Left lung (tissue), 10 donors: ENCODE data around the gene BPIFB2. TPM values are rescaled to one million over a fixed set of nuclear protein-coding genes. Genes with fewer than 3 reads are reported as not detected.
A peak's percentile ranks its signal among the peaks of the same experiment; 100 is the strongest.

Experiments used
- ATAC-seq: fragments of 200-7000 bp; cut with Tn5 transposase; one replicate; pipeline ENCODE4 v1.9.1; 2020; ENCODE audit warnings: moderate library complexity
- DNase-seq, 4 donors: peaks; one replicate each; pipeline ENCODE4 v3.0.0-alpha.2; 2013 to 2020
- H3K27ac ChIP-seq, 2 donors: fragments of 200-600 bp; sonication (generic) in 1 of 2; one replicate each; pipeline versions ENCODE4 v1.5.0 to v1.8.0; 2020 to 2021
- H3K27me3 ChIP-seq, 2 donors: fragments of 200-600 bp; sonication (generic) in 1 of 2; one replicate each; pipeline versions ENCODE4 v1.5.0 to v1.8.0; 2020 to 2021
- H3K36me3 ChIP-seq, 2 donors: fragments of 200-600 bp; sonication (generic) in 1 of 2; one replicate each; pipeline versions ENCODE4 v1.5.0 to v1.8.0; 2020 to 2021
- H3K4me1 ChIP-seq, 2 donors: fragments of 200-600 bp; one replicate each; pipeline ENCODE4 v1.8.0; 2021
- H3K4me3 ChIP-seq, 2 donors: fragments of 200-600 bp; sonication (generic) in 1 of 2; one replicate each; pipeline versions ENCODE4 v1.5.0 to v1.8.0; 2020 to 2021; ENCODE audit warnings: mild to moderate bottlenecking in 1 of 2
- H3K9me3 ChIP-seq, 2 donors: fragments of 200-600 bp; sonication (generic) in 1 of 2; one replicate each; pipeline versions ENCODE4 v1.5.0 to v1.8.0; 2020 to 2021
- intact Hi-C, 2 donors: fragments of 100-400 bp; cut with DNase I; formaldehyde crosslinking; loops; one replicate each; pipeline versions ENCODE4 v1.11.2 to v1.14.2; 2022
- polyA plus RNA-seq, 6 donors: library from polyadenylated mRNA; unstranded; fragments of 120-200 nt; gene quantifications; one replicate each; pipeline ENCODE4 v1.2.1, GENCODE V29; 2013; ENCODE audit not compliant: insufficient read length in 6 of 6
- total RNA-seq, 2 donors: library from RNA; stranded (reverse); fragmentation: NEBNext Ultra II Directional; extraction: Animal tissue kit (Norgen Biotek cat#: 25700); gene quantifications; one replicate each; pipeline ENCODE4 v1.2.1, GENCODE V29; 2021
- TF ChIP-seq, protein P1 (sequence below), 2 donors: fragments of 200-600 bp; sonication (generic) in 1 of 2; IDR thresholded peaks; one replicate each; pipeline versions ENCODE4 v1.5.0 to v1.8.0; 2021; ENCODE audit warnings: antibody characterized with exemption in 2 of 2
- donor health status: DM: no; HTN: yes; CAD: no.
- donor health status: DM: no; HTN: no; CAD: no.

Gene BPIFB2
- total and polyA plus RNA-seq, 8 donors, result 0.65 TPM; not detected in 7

DNA sequence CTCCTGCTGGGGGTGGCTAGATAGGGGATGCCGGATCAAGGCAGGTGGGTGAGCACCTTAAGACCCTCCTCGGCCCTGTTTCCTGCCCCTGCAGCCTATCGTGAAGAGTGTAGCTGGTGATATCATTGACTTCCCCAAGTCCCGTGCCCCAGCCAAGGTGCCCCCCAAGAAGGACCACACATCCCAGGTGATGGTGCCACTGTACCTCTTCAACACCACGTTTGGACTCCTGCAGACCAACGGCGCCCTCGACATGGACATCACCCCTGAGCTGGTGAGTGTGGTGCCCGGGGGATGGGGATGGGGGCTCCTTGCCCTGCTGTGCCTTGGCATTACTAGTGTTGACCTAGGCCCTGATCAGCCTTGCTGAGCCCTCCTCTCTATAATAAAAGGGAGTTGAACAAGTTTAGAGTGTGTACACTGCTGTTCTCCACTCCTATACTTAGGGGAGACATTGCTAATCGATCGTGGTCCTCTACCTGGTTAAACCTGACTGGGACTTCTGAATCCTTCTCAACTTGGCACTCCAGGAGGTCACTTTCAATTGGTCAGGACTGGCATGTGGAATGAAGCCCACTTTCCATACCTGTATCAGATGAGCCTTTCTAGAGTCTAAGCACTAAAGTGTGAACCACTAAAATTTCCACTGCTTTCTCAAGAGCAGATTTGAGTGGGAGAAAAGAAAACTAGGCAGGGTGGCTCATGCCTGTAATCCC, 57.2 kb downstream of the BPIFB2 start:
- ATAC-seq, result no peak
- no peaks in the 10 kb centered on the region for H3K9me3 ChIP-seq
- intact Hi-C loops, result no loop called here

DNA sequence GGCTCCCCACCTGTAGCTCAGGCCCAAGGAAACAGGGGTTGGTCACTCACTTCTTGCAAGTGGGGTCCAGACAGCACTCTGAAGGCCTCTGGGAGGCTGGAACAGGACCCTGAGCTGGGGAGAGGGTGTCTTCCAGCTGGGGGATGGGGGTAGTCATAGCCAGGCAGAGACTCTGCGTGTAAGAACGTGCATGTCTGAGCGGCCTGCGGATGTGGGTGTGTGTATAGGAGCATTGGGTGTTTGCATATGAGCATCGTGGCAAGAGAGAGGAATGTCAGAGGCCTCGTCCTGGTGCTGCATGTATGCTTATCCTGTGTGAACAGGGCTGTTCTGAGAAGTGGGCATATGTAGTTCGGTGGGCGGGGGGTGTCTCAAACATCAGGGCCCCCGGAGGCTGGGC, 58.3 kb downstream of the BPIFB2 start:
- Histone ChIP-seq H3K4me1 (no peaks in the 10 kb centered on the region), H3K4me3 (no peak overlapping the region), H3K36me3 (no peaks in the 10 kb centered on the region), H3K27me3 (no peaks in the 10 kb centered on the region), H3K27ac (no peak overlapping the region), H3K9me3 (no peaks in the 10 kb centered on the region)
- intact Hi-C loops, result no loop called here
- ATAC-seq (no peak), DNase-seq (no peak)
- TF ChIP-seq, protein P1, sequence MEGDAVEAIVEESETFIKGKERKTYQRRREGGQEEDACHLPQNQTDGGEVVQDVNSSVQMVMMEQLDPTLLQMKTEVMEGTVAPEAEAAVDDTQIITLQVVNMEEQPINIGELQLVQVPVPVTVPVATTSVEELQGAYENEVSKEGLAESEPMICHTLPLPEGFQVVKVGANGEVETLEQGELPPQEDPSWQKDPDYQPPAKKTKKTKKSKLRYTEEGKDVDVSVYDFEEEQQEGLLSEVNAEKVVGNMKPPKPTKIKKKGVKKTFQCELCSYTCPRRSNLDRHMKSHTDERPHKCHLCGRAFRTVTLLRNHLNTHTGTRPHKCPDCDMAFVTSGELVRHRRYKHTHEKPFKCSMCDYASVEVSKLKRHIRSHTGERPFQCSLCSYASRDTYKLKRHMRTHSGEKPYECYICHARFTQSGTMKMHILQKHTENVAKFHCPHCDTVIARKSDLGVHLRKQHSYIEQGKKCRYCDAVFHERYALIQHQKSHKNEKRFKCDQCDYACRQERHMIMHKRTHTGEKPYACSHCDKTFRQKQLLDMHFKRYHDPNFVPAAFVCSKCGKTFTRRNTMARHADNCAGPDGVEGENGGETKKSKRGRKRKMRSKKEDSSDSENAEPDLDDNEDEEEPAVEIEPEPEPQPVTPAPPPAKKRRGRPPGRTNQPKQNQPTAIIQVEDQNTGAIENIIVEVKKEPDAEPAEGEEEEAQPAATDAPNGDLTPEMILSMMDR (IDR thresholded peaks at IDR 0.05), result no peak

More for the DNA sequence above, 57.2 kb downstream of the BPIFB2 start:
- peak in 1 of 4 donors; percentile 4 for DNase-seq
- Histone ChIP-seq H3K27ac (no peak overlapping the region), H3K4me3 (no peak overlapping the region), H3K27me3 (no peaks in the 10 kb centered on the region), H3K4me1 (no peaks in the 10 kb centered on the region), H3K36me3 (no peaks in the 10 kb centered on the region)
- TF ChIP-seq, protein P1 (IDR thresholded peaks at IDR 0.05), result no peak

DNA sequence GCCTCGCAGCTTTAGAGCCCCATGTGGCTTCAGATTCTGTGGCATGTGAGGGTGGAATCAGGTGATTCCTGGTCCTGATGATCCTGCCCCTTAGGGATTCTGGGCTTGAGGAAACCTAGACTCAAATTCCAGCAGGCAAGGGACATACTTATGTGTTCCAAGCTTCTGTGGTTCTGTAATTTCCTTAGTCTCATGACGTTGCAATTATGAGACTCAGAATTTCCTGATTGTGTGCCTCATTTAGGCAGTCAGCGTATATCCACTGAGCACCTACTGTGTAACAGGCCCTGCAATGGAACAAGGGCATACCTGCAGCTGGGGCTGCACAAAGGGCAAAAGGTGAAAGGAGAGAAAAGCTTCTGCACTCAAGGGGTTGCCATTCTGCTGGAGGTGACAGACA, 60.3 kb downstream of the BPIFB2 start:
- intact Hi-C loops, result no loop called here
- TF ChIP-seq, protein P1 (IDR thresholded peaks at IDR 0.05), result no peak
- H3K36me3 ChIP-seq, result no peaks in the 10 kb centered on the region

DNA sequence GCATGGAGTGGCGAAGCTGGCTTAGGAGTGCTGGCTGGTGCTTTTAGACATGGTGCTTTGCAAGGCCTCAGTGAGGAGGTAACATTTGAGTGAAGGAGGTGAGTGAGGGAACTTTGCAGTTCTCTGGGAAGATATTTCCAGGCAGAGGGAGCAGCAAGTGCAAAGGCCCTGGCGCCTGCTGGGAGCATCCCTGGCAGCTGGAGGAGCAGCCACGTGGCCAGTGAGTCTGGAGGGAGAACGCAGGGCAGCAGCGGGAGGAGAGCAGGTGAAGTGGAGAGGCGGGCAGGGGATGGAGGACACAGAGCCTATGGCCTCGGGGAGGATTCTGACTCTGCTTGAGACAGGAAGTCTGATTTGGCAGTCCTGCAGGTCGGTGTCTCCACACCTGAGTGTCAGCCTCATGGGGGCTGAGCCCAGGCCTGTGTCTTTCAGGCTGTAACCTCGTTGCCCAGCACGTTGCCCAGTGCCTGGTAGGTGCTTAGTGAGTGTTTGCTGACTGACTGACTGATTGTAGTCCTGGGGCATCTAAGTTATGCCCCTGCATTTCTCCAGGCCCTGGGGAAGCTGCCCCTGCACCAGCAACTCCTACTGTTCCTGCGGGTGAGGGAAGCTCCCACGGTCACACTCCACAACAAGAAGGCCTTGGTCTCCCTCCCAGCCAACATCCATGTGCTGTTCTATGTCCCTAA, 60.9 kb downstream of the BPIFB2 start:
- DNase-seq (no peak), ATAC-seq (no peak)
- intact Hi-C loops, result no loop called here
- no peak overlapping the region for H3K27ac ChIP-seq
- no peaks in the 10 kb centered on the region for H3K27me3 ChIP-seq
- no peak overlapping the region for H3K4me3 ChIP-seq
- no peaks in the 10 kb centered on the region for H3K9me3 ChIP-seq
- H3K36me3 ChIP-seq, result no peaks in the 10 kb centered on the region
- no peaks in the 10 kb centered on the region for H3K4me1 ChIP-seq
- TF ChIP-seq, protein P1 (IDR thresholded peaks at IDR 0.05), result no peak

More for the DNA sequence above, 60.3 kb downstream of the BPIFB2 start:
- no peaks in the 10 kb centered on the region for H3K4me1 ChIP-seq
- ATAC-seq (no peak), DNase-seq (no peak)
- H3K27ac ChIP-seq, result no peak overlapping the region
- no peaks in the 10 kb centered on the region for H3K27me3 ChIP-seq
- H3K4me3 ChIP-seq, result no peak overlapping the region
- H3K9me3 ChIP-seq, result no peaks in the 10 kb centered on the region

DNA sequence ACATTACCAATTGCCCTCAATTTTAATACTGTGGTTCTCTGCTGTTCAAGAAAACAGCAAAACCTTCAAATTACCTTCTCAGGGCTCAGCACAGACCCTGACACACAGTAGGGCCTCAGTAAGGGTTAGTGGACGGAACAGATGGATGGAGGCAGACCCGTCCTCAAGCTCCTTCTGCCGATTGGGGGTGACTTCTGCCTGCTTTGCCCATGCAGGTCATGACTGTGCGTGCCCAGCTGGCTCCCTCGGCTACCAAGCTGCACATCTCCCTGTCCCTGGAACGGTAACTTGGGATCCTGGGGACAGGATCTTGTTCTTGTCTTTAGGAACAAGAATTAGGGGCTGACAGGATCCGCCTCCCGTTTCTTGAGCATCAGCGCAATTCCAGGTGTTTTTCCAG, 62.2 kb downstream of the BPIFB2 start:
- intact Hi-C loops, result no loop called here
- TF ChIP-seq, protein P1 (IDR thresholded peaks at IDR 0.05), result no peak
- H3K4me1 ChIP-seq, result no peaks in the 10 kb centered on the region

More for the DNA sequence above, 62.2 kb downstream of the BPIFB2 start:
- Histone ChIP-seq H3K4me3 (no peak overlapping the region), H3K27ac (no peak overlapping the region), H3K36me3 (no peaks in the 10 kb centered on the region), H3K27me3 (no peaks in the 10 kb centered on the region), H3K9me3 (no peaks in the 10 kb centered on the region)
- ATAC-seq, result no peak
- DNase-seq, result no peak
